Transverse colon (tissue), 4 donors: ENCODE measurements around the gene BORCS6. TPM values are rescaled to one million over a fixed set of nuclear protein-coding genes. Genes with fewer than 3 reads are reported as not detected.
A peak's percentile ranks its signal among the peaks of the same experiment; 100 is the strongest.

Experiments used
- DNase-seq: peaks from one replicate; pipeline ENCODE4 v3.0.0-alpha.2; 2019
- H3K27ac ChIP-seq, 4 donors: fragments of 200-600 bp; sonication (generic); 2 replicates each; pipeline ENCODE4 v1.5.1; 2016 to 2018; ENCODE audit warnings: inconsistent platforms in 4 of 4
- H3K27me3 ChIP-seq: fragments of 200-600 bp; sonication (generic); 2 replicates; pipeline ENCODE4 v1.5.1; 2017; ENCODE audit warnings: inconsistent platforms
- H3K36me3 ChIP-seq, 4 donors: fragments of 200-600 bp; sonication (generic); 2 replicates each; pipeline ENCODE4 v1.5.1; 2017 to 2019; ENCODE audit warnings: inconsistent platforms in 4 of 4
- H3K4me1 ChIP-seq, 4 donors: fragments of 200-600 bp; sonication (generic); 2 replicates each; pipeline ENCODE4 v1.5.1; 2017 to 2020; ENCODE audit warnings: inconsistent platforms in 4 of 4
- H3K4me3 ChIP-seq, 4 donors: fragments of 200-600 bp; sonication (generic); 1 replicate in 1 of 4; 2 replicates in 3 of 4; pipeline versions ENCODE4 v1.5.1 to v1.6.1; 2017 to 2019; ENCODE audit warnings: inconsistent platforms in 4 of 4
- H3K9me3 ChIP-seq, 2 donors: fragments of 200-600 bp; sonication (generic); 2 replicates each; pipeline ENCODE4 v1.5.1; 2017 to 2019; ENCODE audit warnings: inconsistent platforms in 2 of 2
- EP300 ChIP-seq: sonication (generic); formaldehyde crosslinking; IDR thresholded peaks from one replicate; pipeline ENCODE4 v1.6.1; 2017; ENCODE audit warnings: antibody characterized with exemption, low read depth
- POLR2A ChIP-seq: fragments of 450-650 bp; IDR thresholded peaks from one replicate; pipeline ENCODE4 v1.6.1; 2016; ENCODE audit warnings: antibody characterized with exemption, mild to moderate bottlenecking, moderate library complexity
- POLR2AphosphoS5 ChIP-seq, 3 donors: sonication (generic); formaldehyde crosslinking; IDR thresholded peaks; one replicate each; pipeline ENCODE4 v1.6.1; 2016; ENCODE audit warnings: antibody characterized with exemption in 3 of 3
- WGBS, 2 donors: methylation state at CpG; one replicate each; pipeline ENCODE4 v1.1.5; 2018; ENCODE audit warnings: low coverage in 1 of 2; 5-methylcytosine and 5-hydroxymethylcytosine counted together
- in situ Hi-C, 4 donors: fragments of 200-750 bp; cut with MboI; loops; one replicate each; pipeline versions ENCODE4 v1.15.0 to v1.15.1; 2017; ENCODE audit warnings: low sequenced_read_pairs in 3 of 4, low pct_ligation_motif_present in 1 of 4, low pct_unique_long_range_greater_than_20kb in 1 of 4
- intact Hi-C: fragments of 100-400 bp; cut with DNase I; formaldehyde crosslinking; loops from one replicate; pipeline ENCODE4 v1.15.1; 2023; ENCODE audit warnings: low total_unique reads
- total RNA-seq, 4 donors: library from RNA; depleted of rRNA; stranded (reverse); fragments of >200 nt; gene quantifications; one replicate each; pipeline ENCODE4 v1.1.0, GENCODE V29; 2016
- TF ChIP-seq, protein P1 (sequence below), 5 experiments: fragments of 200-600 bp in 3 of 5; fragments of 450-650 bp in 2 of 5; sonication (generic) in 3 of 5; IDR thresholded peaks; 1 replicate in 2 of 5; 2 replicates in 3 of 5; pipeline ENCODE4 v1.5.1; 2016 to 2017; ENCODE audit warnings: antibody characterized with exemption in 5 of 5, inconsistent platforms in 3 of 5, mild to moderate bottlenecking in 2 of 5, moderate library complexity in 1 of 5

BORCS6 gene
- total RNA-seq, 4 donors from 2014 or later = 3.2 to 17.1 (median 12.7) TPM

DNA sequence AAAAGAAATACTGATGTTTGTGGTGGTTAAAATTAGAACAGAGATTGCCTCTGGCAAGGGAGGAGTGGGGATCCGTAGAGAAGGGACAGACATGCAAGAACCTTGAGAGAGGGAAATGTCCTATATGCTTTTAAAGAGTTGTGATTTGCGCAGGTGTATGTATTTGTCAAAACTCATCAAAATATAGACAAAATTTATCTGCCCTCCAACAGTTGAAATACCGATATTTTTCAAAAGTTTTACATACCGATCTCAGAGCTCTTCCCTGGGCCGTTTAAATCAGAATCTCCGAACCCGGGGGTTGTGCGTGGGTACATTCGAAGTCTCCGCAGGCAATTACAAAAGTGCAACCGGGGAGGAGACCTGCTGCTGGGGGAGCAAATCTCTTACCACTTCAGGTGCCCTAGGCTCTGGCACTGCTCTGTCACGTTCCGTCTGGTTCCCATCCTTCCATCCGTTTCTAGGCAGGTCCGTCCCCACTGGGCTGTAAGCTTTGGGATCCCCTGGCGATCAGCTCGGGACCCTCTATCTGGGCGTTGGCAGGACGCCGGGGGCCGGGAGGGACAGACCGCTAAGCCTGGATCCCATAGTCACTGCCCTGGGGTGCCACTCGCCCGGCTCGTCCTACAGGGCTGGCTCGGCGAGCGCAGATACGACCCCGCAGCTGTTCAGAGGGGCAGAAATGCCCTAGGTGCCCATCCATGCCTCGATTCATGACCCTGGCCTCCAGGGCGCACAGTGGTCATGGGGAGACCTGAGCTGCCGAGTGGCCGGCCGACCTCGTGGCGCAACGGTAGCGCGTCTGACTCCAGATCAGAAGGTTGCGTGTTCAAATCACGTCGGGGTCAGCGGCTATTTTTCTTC lies 4.2 kb downstream of the BORCS6 start:
- Histone ChIP-seq H3K27ac (peak overlapping the region; percentile 95 to 96 (median 96)), H3K36me3 (no peaks in the 10 kb centered on the region), H3K27me3 (no peaks in the 10 kb centered on the region), H3K9me3 (no peaks in the 10 kb centered on the region), H3K4me1 (peaks cover 17 to 26% (median 21%) of the 10 kb centered on the region in 4 donors), H3K4me3 (peak overlapping the region; percentile 45 to 75 (median 60))
- 0% methylated on average over 3 to 42 of the region's 44 CpGs for WGBS, 2 donors
- in situ Hi-C loops = no loop called here
- intact Hi-C loops = loop anchor here (2.0 to 10.0 kb wide), 2 partner anchors 37 to 61 kb away; partner anchors contain the start of gene HES7
- TF ChIP-seq, protein P1, sequence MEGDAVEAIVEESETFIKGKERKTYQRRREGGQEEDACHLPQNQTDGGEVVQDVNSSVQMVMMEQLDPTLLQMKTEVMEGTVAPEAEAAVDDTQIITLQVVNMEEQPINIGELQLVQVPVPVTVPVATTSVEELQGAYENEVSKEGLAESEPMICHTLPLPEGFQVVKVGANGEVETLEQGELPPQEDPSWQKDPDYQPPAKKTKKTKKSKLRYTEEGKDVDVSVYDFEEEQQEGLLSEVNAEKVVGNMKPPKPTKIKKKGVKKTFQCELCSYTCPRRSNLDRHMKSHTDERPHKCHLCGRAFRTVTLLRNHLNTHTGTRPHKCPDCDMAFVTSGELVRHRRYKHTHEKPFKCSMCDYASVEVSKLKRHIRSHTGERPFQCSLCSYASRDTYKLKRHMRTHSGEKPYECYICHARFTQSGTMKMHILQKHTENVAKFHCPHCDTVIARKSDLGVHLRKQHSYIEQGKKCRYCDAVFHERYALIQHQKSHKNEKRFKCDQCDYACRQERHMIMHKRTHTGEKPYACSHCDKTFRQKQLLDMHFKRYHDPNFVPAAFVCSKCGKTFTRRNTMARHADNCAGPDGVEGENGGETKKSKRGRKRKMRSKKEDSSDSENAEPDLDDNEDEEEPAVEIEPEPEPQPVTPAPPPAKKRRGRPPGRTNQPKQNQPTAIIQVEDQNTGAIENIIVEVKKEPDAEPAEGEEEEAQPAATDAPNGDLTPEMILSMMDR (IDR thresholded peaks at IDR 0.05) = no peak
- TF ChIP-seq POLR2A (peak; percentile 80), POLR2AphosphoS5 (IDR thresholded peaks at IDR 0.05) (peak; percentile 59 to 77 (median 65)), EP300 (no peak)
- peak; percentile 94 for DNase-seq

DNA sequence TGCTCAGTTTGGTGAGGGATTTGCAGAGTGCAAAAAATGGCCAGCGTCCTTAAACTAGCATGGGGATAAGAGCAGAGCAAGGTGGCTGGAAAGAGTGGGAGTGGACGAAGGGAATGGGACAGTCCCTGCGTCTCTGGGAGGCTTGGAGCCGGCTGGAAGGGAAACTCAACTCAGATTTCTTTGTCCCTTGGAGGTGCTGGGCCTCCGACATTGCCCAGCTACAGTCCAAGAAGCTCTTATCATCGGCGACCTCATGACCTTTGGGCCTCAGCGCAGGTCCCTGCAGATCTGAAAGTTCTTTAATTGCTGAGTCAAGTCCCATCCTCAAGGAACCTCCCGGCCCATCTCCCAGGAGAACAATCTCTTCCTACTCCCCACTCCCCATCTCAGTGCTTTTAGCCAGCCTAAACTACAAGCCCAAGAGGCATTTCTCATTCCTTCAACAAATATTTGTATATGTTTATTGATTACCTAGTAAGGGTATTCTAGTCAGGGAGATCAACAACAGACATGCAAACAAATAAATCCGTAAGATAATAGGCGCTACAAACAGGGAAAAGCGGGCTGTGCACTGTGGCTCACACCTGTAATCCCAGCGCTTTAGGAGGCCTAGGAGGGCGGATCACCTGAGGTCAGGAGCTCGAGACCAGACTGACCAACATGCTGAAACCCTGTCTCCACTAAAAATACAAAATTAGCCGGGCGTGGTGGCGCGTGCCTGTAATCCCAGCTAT lies 12.8 kb downstream of the BORCS6 start:
- Histone ChIP-seq H3K9me3 (no peaks in the 10 kb centered on the region), H3K4me3 (peak overlapping the region in 3 of 4 donors; percentile 47 to 78 (median 52)), H3K27ac (peak overlapping the region; percentile 85 to 87 (median 86)), H3K27me3 (no peaks in the 10 kb centered on the region), H3K36me3 (no peaks in the 10 kb centered on the region), H3K4me1 (peaks cover 22 to 35% (median 27%) of the 10 kb centered on the region in 4 donors)
- in situ Hi-C loops (no loop called here), intact Hi-C loops (no loop called here)
- no peak for DNase-seq
- TF ChIP-seq POLR2AphosphoS5 (IDR thresholded peaks at IDR 0.05) (no peak), EP300 (no peak), POLR2A (no peak)
- TF ChIP-seq, protein P1 (IDR thresholded peaks at IDR 0.05) = no peak
- WGBS, 2 donors = 75 to 100% methylated on average over 10 to 19 of the region's 19 CpGs

DNA sequence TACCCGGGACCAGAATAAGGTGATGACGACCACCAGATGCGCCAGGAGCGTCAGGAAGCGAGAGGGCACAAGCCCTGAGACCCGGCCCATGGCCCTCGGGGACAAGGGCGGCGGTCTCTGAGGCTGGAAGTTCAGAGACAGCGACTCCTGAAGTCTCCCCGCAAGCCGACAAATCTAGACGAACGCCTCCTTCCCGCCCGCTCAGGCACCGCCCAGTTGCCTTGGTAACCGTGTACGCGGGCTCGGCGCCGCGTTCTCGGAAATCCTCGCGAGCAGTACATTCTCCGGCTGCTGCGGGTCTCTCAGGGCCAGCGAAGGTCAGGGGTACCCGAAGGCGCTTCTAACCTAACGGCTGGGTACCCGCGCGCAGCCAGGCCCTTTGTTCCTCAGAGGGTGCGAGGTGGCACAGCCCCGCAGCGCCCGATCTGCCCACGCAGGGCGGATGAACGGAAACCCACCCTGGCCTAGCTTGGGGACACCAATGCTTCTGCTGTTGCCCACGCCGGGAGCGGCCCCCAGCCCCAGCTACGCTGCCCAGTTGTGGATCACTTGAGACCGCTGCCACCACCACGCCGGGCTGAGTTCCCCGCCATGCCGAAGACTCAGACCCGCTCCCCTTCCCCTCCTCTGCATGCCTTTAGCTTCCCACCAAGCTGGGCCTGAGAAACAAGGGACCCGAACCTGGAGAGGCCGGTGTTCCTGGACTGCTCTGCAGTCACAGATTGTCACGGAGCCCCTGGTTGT lies 13.6 kb downstream of the BORCS6 start, which contains the start of gene TMEM107:
Gene TMEM107, minus strand, starts transcription at position 184 of the 744 bp plus-strand sequence. Its CDS starts 94 bp downstream, at position 90.
- peak within 1 kb of the TSS; percentile 45 to 78 (median 50) for H3K4me3 ChIP-seq
- intact Hi-C loops = no loop called here

More for the DNA sequence above, 13.6 kb downstream of the BORCS6 start, which contains the start of gene TMEM107:
- peak; percentile 93 for DNase-seq
- WGBS, 2 donors = 2% methylated on average over 42 of the region's 56 CpGs; no CpG with 5 or more reads in 1 of the 2 donors
- Histone ChIP-seq H3K9me3 (no peaks in the 10 kb centered on the region), H3K27me3 (no peaks in the 10 kb centered on the region), H3K4me1 (peaks cover 22 to 35% (median 27%) of the 10 kb centered on the region in 4 donors), H3K27ac (peak within 1 kb of the TSS; percentile 85 to 87 (median 86)), H3K36me3 (no peaks in the 10 kb centered on the region)
- in situ Hi-C loops = no loop called here
- TF ChIP-seq EP300 = no peak
- TF ChIP-seq, protein P1 (IDR thresholded peaks at IDR 0.05) = no peak
- peak; percentile 44 to 66 (median 64) for TF ChIP-seq POLR2AphosphoS5 (IDR thresholded peaks at IDR 0.05)
- peak; percentile 52 for TF ChIP-seq POLR2A
